NCI-H1436 (cell line): ENCODE data around the gene UNC5C.

Source experiments
- DNase-seq: peaks from one replicate; lab custom pipeline; 2025; lab: John Stamatoyannopoulos, UW

UNC5C gene

GRCh38 chr4:95340191-95340590 is 208.6 kb downstream of the UNC5C start:
- DNase-seq: no peak

DNA sequence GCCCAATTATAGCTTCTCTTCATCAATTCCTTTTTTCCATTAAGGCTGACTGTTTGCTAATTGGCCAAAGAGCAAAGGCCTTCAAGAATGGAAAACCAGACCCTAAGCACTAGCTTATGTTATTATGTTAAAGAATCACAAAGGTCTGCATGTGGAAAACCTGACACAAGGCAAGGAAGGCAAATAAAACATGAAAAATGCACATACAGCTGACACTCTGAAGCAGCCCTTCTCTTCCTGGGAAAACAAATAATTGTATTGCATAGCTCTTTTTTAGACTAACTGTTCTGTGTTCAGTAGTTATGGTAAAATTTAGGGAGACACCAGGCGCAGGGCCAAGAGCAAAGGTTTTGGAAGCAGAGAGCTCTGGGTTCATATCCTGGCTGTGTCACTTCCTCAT is 223.1 kb downstream of the UNC5C start:
- no peak for DNase-seq

GRCh38 chr4:95319169-95319568 is 229.6 kb downstream of the UNC5C start:
- no peak for DNase-seq

- no peak for DNase-seq
These were observed 230.3 kb downstream of the UNC5C start for GRCh38 chr4:95318483-95318882.

- no peak for DNase-seq
These were observed 230.7 kb downstream of the UNC5C start for GRCh38 chr4:95318044-95318443.

GRCh38 chr4:95317085-95317793 is 231.5 kb downstream of the UNC5C start:
- no peak for DNase-seq

DNA sequence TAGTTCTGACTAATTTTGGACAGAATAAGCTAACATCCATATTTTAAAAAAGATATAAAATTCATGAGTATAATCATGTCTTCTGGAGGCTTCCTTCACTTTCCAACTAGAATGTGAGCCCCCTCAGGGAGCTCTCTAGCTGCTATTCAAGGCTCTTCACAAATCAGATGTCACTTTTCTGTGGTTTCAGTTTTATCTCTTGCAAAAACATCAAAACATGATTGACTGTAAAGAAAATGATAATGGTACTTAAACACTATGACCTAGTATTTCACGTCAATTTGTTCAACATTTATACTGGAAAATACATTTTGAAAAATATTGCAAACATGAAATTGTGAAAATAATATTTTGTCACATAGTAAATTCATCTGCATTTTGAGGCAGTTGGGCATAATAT is 234.2 kb downstream of the UNC5C start:
- DNase-seq: no peak

- DNase-seq: no peak
These were observed 243.9 kb downstream of the UNC5C start for GRCh38 chr4:95304898-95305297.

DNA sequence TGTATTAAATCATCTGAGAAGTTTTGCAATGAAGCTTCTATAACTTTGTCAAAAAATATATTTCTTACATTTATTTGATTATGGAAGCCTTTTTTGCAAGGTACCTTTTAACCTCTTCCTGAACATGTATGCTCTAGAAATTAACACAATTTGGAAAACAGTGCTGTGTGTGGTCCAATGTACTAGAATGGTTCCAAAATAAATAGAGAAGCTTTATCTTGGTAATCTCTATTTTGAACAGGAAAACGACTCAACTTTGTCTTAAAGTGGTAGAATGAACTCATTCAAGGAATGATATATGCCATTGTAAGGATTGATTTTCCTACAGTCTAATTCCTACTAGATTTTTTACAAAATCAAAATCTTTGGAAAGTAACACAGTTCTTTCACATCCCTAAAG is 248.5 kb downstream of the UNC5C start:
- no peak for DNase-seq

- DNase-seq: no peak
These were observed 252.7 kb downstream of the UNC5C start for GRCh38 chr4:95296052-95296451.

DNA sequence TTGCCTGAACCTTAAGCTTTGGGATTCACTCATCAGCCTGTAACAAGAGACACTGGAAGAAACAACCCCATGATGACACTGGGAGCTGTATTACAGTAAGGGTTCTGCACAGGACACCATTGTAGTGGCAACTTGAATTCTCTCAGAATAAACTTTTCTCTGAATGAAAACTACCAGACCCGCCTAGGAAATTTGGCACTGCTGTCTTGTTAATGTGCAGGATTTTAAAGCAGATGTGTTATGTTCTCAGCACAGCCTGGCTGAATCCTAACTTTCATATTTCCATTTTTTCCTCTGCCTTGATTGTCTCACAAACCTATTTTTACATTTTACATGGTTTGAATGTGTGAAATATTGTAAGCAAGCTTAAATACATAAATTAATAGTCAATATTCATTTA is 253.6 kb downstream of the UNC5C start:
- DNase-seq: no peak

DNA sequence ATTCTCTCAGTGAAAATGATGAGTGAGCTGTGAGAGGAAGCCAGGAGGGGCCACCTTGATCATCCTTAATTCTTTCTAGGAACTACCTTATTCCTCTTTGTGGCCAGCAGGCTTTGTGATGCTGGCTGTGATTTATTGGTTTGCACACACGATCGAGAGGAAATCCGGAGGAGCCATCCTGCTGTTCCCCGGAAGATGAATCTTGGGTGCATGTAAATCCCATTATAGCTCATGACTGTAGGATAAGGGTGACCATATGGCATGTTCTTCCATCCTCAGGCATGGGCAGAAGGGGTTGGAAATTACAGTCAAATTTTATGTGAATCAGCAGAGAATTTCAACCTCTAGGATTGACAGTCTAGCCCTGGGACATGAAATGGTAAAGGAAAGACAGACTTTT is 254.5 kb downstream of the UNC5C start:
- no peak for DNase-seq

DNA sequence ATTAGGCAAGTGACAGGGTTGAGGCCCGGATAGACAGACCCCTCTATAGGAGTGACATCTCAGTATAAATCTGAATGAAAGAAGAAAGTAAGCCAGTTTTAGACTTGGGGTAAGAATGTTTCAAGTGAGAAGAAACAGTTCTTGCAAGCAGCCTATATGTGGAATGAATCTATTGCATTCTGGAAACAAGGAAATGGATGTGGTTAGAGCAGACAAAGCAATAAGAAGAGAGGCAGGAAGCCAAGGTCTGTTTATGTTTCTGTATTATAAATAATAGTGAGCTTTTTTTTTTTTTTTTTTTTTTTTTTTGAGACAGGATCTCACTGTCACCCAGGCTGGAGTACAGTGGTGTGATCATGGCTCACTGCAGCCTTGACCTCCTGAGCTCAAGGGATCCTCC is 255.8 kb downstream of the UNC5C start:
- DNase-seq: no peak

DNA sequence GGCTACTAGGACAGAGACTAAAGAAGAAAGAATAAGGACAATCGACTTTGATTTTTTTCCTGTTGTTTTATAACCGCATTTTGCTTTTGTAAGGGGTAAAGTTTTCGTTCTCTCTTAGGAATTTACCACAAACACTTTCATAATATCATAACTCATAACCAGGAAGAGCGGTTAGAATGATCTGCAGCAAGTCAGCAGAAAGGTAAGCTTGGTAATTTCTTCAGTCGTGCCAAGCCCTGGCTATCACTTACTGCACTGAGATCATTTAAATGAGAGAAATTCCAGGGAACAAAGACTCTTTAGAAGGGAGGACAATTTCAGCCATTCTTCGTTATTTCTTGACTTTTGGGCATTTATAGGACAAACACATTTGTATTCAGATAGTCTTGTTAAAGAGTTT is 258.1 kb downstream of the UNC5C start:
- no peak for DNase-seq

GRCh38 chr4:95289028-95289634 is 259.6 kb downstream of the UNC5C start:
- no peak for DNase-seq

GRCh38 chr4:95288552-95288951 is 260.2 kb downstream of the UNC5C start:
- no peak for DNase-seq

GRCh38 chr4:95285797-95286196 is 263.0 kb downstream of the UNC5C start:
- no peak for DNase-seq

DNA sequence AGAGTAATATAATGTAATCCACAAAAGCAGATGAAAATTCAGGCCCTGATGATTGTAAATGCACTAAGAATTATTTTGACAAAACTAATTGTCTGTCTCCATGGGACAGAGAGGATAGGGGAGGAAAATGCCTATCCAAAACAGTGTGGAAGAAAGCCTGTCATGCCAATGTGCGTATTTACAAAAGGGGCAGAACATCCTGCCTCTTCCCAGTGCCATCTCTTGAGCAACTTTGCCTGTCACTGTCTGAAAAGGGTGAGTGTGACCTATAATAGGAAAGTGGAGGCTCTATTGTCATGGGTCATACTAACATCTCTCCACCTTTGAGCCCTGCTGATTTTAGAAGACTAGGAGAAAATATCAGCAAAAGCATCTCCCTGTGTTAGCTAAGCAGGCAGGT is 264.1 kb downstream of the UNC5C start:
- DNase-seq: no peak

- no peak for DNase-seq
These were observed 265.5 kb downstream of the UNC5C start for GRCh38 chr4:95283320-95283719.

- no peak for DNase-seq
These were observed 276.0 kb downstream of the UNC5C start for GRCh38 chr4:95272797-95273196.

- no peak for DNase-seq
These were observed 276.7 kb downstream of the UNC5C start for GRCh38 chr4:95272036-95272435.

GRCh38 chr4:95268819-95269565 is 279.8 kb downstream of the UNC5C start:
- no peak for DNase-seq

- no peak for DNase-seq
These were observed 281.7 kb downstream of the UNC5C start for GRCh38 chr4:95267081-95267480.
